Memory B cell (primary cell): ENCODE results near the gene HEBP2.

Experiments used
- ATAC-seq: fragments of 150-1000 bp; cut with Tn5 transposase; 2 replicates; pipeline ENCODE4 v1.10.0; 2021; ENCODE audit warnings: low read depth, mild to moderate bottlenecking, moderate library complexity
- DNase-seq, 2 donors: peaks; one replicate each; pipeline ENCODE4 v3.0.0; 2022; ENCODE audit warnings: low spot score in 2 of 2
- H3K27ac Mint-ChIP-seq: one replicate; pipeline ENCODE4 v1.8.0; 2022; ENCODE audit warnings: mild to moderate bottlenecking, moderate library complexity, mixed read lengths
- H3K27me3 Mint-ChIP-seq: one replicate; pipeline ENCODE4 v1.8.0; 2022; ENCODE audit warnings: mixed read lengths
- H3K36me3 Mint-ChIP-seq: one replicate; pipeline ENCODE4 v1.8.0; 2022; ENCODE audit warnings: mild to moderate bottlenecking, mixed read lengths
- H3K4me1 Mint-ChIP-seq: one replicate; pipeline ENCODE4 v1.8.0; 2022; ENCODE audit warnings: mixed read lengths
- H3K4me3 Mint-ChIP-seq: one replicate; pipeline ENCODE4 v1.8.0; 2022; ENCODE audit warnings: mild to moderate bottlenecking, moderate library complexity, mixed read lengths
- H3K9me3 Mint-ChIP-seq: one replicate; pipeline ENCODE4 v1.8.0; 2022; ENCODE audit warnings: mixed read lengths

The HEBP2 gene

DNA sequence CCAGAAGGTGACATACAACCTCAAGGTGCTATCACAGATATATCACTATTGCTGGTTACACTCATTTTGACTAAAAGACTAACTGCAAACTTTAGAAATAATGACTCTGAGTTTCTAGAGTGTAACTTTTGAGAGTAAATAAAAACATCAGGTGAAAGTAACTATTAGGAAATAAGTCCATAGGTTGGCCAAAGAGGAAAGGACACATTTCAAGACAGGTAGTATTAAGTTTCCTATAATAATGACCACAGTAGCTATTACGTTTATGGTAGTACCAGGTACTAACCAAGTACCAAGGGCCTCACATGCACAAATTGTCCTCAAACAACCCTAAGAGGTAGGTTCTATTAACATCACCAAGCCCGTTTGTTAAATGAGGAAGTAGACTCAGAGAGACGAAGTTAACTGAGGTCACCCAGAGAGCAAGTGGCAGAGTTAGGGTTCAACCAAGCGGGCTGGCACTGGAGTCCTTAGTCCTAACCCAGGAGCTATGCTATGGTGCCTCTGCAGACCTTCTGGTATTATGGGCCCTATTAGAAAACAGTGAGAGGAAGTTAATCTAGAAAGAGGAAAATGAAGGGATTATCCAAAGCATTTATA lies 36.8 kb downstream of the HEBP2 start:
- peak; percentile 77 for ATAC-seq
- no peaks in the 10 kb centered on the region for H3K4me1 Mint-ChIP-seq
- no peaks in the 10 kb centered on the region for H3K36me3 Mint-ChIP-seq
- no peak for DNase-seq
- no peaks in the 10 kb centered on the region for H3K9me3 Mint-ChIP-seq
- H3K4me3 Mint-ChIP-seq = no peak overlapping the region
- H3K27ac Mint-ChIP-seq = no peak overlapping the region
- peaks cover 2% of the 10 kb centered on the region for H3K27me3 Mint-ChIP-seq

DNA sequence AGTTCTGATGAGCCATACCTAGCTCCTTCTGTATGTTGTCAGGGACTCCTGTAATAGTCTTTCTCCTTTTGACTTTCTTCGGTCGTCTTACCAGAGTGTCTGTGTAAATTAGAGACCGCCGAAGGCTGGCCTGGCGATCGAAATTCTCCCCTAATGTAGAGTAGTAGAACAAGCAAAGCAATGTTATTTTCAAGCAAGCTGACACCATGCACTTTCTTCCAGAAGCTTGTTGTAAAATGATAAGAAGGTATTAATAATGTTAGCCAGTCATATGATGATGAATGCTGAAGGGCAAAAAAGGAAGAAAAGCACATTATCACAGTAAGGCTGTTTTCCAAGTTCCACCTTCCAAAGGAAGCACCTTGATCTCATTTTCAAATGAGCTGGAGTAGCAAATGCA lies 37.9 kb downstream of the HEBP2 start:
- Mint-ChIP-seq H3K4me1 (no peaks in the 10 kb centered on the region), H3K27me3 (peaks cover 6% of the 10 kb centered on the region), H3K27ac (no peak overlapping the region), H3K4me3 (no peak overlapping the region), H3K9me3 (no peaks in the 10 kb centered on the region), H3K36me3 (no peaks in the 10 kb centered on the region)
- no peak for DNase-seq
- no peak for ATAC-seq

DNA sequence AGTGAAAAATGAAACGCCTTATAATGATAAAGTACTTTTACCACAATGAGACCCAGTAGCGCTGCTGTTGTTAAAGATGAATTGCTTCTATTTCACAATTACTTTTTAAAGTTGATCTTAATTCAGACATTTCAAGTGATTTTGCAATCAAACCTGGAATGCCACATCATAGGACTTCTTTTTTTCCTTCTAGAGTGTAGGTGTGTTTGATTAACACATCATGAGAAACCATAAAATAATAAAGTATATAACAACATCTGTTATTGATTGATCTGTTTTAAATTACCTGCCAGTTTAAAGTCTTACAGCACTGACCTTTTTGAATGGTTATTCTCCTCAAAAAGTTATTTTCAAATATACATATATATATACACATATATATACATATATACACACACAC lies 38.6 kb downstream of the HEBP2 start:
- no peak overlapping the region for H3K4me3 Mint-ChIP-seq
- peaks cover 5% of the 10 kb centered on the region for H3K27me3 Mint-ChIP-seq
- no peak for DNase-seq
- H3K27ac Mint-ChIP-seq = no peak overlapping the region
- no peaks in the 10 kb centered on the region for H3K9me3 Mint-ChIP-seq
- H3K36me3 Mint-ChIP-seq = no peaks in the 10 kb centered on the region
- no peaks in the 10 kb centered on the region for H3K4me1 Mint-ChIP-seq
- no peak for ATAC-seq

DNA sequence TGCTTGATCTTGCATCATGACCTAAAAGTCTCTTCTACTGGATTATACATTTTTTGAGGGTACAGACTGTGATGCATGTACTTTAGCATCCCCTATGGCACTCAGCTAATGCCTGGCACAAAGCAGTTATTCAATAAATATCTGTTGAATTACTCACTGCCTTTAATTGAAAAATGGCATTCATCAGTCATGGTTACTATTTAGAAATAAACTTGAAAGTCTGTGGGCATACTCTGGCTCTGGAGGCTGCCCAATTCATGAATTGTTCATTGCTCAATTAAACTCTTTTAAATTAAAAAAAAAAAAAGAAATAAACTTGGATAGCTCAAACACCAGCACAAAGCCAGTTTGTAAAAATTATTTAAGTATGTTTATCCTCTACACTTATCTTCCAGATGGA lies 40.0 kb downstream of the HEBP2 start:
- Mint-ChIP-seq H3K27ac (no peak overlapping the region), H3K27me3 (peaks cover 5% of the 10 kb centered on the region), H3K4me1 (no peaks in the 10 kb centered on the region), H3K4me3 (no peak overlapping the region), H3K9me3 (no peaks in the 10 kb centered on the region), H3K36me3 (no peaks in the 10 kb centered on the region)
- no peak for ATAC-seq
- no peak for DNase-seq

DNA sequence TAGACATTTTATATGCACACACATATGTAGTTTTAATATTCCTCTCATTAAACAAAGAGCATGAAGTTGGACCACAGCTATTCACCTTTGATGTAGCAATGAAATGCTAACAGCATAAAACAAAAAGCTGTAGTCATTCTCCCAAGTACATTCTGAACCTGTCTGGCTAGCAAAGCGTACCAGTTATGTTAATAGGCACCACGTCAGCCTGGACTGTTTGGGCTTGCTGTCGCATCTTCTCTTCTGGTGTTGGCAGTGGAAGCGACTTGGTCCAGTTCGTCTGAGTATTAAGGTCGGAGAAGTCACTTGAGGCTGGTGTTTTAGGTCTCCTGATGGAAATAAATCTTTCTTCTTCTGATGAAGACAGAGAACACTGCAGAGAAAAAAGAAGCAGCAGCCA lies 42.8 kb downstream of the HEBP2 start:
- Mint-ChIP-seq H3K9me3 (peaks cover 3% of the 10 kb centered on the region), H3K27ac (no peak overlapping the region), H3K36me3 (no peaks in the 10 kb centered on the region), H3K4me3 (no peak overlapping the region), H3K27me3 (peaks cover 8% of the 10 kb centered on the region), H3K4me1 (peaks cover 6% of the 10 kb centered on the region)
- no peak for DNase-seq
- no peak for ATAC-seq

DNA sequence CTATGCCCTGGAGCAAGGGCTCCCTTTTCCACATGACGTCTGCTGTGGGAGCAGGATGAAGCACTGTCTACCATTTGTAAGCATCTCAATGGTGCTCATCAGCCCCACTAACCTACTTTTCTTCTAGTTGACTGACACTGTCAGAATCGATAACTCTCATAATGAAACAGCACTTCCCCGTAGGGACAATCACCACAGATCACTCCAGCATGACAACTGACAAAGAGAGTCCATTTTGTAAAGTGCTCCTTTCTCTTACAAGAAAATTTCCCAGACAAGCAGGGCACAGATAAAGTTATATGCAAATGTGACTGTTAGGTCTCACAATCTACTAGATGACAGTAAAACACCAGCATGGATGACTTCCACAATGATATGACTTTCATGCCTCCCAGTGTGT lies 46.4 kb downstream of the HEBP2 start:
- Mint-ChIP-seq H3K4me3 (no peak overlapping the region), H3K27ac (no peak overlapping the region), H3K27me3 (peaks cover 8% of the 10 kb centered on the region), H3K9me3 (peaks cover 3% of the 10 kb centered on the region), H3K36me3 (no peaks in the 10 kb centered on the region), H3K4me1 (peaks cover 13% of the 10 kb centered on the region)
- no peak for ATAC-seq
- no peak for DNase-seq

DNA sequence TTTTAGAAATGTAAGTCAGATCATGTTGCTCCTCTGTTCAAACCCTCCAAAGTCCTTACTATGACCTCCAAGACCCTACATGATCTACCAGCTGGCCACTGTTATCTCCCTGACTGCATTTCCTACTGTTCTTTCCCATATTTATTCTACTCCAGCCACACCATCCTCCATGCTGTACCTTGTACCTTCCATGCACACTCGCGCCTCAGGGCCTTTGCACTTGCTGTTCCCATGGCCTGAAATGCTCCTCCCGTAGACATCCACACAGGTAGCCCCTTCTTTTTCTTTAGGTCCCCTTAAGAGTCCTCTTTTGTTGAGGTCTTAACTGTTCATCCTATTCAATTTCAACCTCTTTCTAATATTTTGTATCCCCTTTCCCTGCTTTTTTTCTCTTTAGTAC lies 47.0 kb downstream of the HEBP2 start:
- Mint-ChIP-seq H3K27ac (no peak overlapping the region), H3K4me3 (no peak overlapping the region), H3K4me1 (peaks cover 15% of the 10 kb centered on the region), H3K27me3 (peaks cover 8% of the 10 kb centered on the region), H3K9me3 (peaks cover 3% of the 10 kb centered on the region), H3K36me3 (no peaks in the 10 kb centered on the region)
- ATAC-seq (no peak), DNase-seq (no peak)

DNA sequence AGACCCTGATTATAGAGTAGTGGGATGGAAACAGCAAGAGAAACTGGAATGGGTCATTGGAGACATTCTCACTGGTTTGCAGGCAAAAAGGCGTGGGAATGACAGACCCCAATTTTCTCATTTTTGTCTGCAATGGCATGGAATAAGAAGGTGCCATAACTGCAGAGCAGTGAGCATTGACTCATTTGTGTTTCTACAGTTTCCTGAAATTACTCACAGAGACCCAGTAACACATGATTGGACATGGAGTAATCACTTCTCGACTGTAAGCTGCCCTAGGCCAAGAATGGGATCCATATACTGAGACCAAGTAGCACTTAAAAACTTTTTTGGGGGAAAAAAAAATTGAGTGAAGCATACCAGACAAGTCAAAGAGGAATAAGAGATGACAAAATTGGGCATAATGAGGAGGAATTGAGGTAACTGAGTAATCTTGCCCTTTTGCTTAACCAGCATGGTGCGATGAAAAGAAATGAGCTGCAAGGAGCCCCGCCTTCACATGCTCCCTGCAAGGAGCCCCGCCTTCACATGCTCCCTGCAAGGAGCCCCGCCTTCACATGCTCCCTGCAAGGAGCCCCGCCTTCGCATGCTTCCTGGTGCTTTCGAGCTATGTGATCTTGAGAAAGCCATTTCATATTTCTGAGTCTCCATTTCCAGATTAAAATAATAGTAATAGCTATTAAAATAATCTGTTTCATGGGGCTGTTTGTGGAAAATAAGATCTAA lies 51.1 kb downstream of the HEBP2 start:
- peaks cover 3% of the 10 kb centered on the region for H3K9me3 Mint-ChIP-seq
- ATAC-seq (peak; percentile 63), DNase-seq (peak in 1 of 2 donors; percentile 9)
- no peaks in the 10 kb centered on the region for H3K36me3 Mint-ChIP-seq
- peaks cover 5% of the 10 kb centered on the region for H3K27me3 Mint-ChIP-seq
- H3K27ac Mint-ChIP-seq = no peak overlapping the region
- H3K4me3 Mint-ChIP-seq = peak overlapping the region; percentile 8
- peaks cover 21% of the 10 kb centered on the region for H3K4me1 Mint-ChIP-seq

DNA sequence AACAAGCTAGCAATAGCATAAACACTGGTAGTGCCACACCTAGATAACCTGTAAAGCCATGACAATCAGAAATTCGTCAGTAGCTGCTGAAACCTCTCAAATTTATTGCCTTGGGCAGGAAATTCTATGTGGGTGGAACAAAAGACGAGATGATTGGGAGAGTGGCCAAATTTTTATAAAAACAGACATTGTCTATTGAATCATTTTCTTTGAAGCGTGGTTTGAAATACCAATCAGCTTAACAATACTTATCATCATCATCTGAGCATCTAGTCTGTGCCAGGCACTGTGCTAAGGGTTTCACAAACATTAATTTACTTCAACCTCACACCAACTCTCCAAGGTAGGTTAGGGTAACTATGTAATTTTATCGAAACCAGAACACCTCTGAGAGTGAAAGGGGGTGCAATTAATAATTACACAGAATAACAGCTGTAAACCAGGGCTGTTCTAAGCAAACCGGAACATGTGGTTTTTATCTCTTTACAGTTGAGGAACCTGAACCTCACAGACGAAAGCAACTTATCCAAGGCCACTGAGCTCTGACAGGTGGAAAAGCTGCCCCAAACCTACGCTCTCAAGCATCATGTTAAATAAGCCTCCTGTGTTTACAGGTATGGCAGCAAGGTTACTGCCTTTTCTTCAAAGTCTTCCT lies 51.9 kb downstream of the HEBP2 start:
- Mint-ChIP-seq H3K36me3 (no peaks in the 10 kb centered on the region), H3K9me3 (peaks cover 2% of the 10 kb centered on the region), H3K27me3 (peaks cover 4% of the 10 kb centered on the region), H3K27ac (peak overlapping the region; percentile 45), H3K4me3 (peak overlapping the region; percentile 43), H3K4me1 (peaks cover 16% of the 10 kb centered on the region)
- peak; percentile 16 to 47 for DNase-seq
- peak; percentile 92 for ATAC-seq

DNA sequence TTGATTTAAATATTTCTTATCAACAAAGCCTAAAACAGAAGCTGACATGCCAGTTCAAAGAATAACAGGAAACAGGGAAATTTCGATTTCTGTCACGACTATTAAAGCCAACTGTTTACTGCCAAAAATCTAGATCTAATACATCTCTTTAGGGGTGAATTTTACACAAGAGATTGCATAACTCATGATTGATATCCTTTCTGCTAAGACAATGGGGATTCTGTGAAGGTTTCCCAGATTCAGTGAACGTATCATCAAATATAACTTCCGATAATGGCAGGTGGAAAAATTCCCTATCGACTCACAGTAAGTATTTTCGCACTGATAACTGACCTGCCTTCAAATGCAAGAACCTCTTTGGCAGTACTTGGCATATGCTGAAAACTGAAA lies 52.4 kb downstream of the HEBP2 start:
- H3K36me3 Mint-ChIP-seq = no peaks in the 10 kb centered on the region
- no peaks in the 10 kb centered on the region for H3K9me3 Mint-ChIP-seq
- peaks cover 2% of the 10 kb centered on the region for H3K27me3 Mint-ChIP-seq
- peak overlapping the region; percentile 45 for H3K27ac Mint-ChIP-seq
- no peak for DNase-seq
- peak overlapping the region; percentile 43 for H3K4me3 Mint-ChIP-seq
- ATAC-seq = no peak
- H3K4me1 Mint-ChIP-seq = peaks cover 16% of the 10 kb centered on the region

DNA sequence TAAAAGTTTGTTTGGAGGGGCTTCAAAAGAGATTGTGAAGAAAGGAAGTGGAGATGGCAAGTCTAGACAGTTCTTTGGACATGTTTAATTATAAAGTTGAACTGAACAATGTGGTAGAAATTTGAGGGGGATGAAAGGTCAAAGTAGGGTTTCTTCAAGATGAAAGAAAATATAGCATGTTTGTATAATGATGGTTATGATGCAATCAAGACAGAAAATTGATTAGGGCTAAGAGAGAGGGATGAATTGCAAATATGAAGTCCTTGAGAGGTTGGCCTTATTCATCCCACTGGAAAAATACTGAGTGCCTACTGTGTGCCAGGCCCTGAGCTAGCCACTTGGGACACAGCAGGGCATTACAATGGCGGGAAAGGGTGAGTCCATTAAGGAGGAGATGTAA lies 57.6 kb downstream of the HEBP2 start:
- no peak for ATAC-seq
- DNase-seq = no peak
- peaks cover under 1% of the 10 kb centered on the region for H3K4me1 Mint-ChIP-seq
- no peaks in the 10 kb centered on the region for H3K36me3 Mint-ChIP-seq
- H3K27ac Mint-ChIP-seq = no peak overlapping the region
- no peaks in the 10 kb centered on the region for H3K9me3 Mint-ChIP-seq
- peaks cover 2% of the 10 kb centered on the region for H3K27me3 Mint-ChIP-seq
- H3K4me3 Mint-ChIP-seq = no peak overlapping the region

DNA sequence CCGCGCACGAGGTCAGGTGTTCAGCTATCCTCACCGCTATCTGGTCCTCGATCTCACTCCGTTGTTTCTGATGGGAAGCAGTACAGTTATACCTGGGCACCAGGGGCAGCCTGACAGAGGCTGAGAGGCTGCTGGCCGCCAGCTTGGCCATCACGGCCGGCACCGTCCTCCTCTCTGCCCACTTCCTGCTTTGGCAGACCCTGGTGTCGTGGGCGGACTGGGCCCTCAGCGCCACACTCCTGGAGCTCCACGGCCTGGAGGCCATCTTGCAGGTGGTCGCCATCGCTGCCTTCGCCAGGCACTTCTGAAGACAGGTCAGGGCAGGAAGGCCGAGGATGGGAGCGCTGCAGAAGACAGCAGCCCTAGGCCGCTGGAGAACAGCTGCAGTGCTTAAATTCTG lies 60.1 kb downstream of the HEBP2 start:
- H3K4me3 Mint-ChIP-seq = no peak overlapping the region
- no peaks in the 10 kb centered on the region for H3K4me1 Mint-ChIP-seq
- peaks cover 4% of the 10 kb centered on the region for H3K27me3 Mint-ChIP-seq
- ATAC-seq = no peak
- H3K9me3 Mint-ChIP-seq = no peaks in the 10 kb centered on the region
- no peaks in the 10 kb centered on the region for H3K36me3 Mint-ChIP-seq
- no peak overlapping the region for H3K27ac Mint-ChIP-seq
- no peak for DNase-seq

DNA sequence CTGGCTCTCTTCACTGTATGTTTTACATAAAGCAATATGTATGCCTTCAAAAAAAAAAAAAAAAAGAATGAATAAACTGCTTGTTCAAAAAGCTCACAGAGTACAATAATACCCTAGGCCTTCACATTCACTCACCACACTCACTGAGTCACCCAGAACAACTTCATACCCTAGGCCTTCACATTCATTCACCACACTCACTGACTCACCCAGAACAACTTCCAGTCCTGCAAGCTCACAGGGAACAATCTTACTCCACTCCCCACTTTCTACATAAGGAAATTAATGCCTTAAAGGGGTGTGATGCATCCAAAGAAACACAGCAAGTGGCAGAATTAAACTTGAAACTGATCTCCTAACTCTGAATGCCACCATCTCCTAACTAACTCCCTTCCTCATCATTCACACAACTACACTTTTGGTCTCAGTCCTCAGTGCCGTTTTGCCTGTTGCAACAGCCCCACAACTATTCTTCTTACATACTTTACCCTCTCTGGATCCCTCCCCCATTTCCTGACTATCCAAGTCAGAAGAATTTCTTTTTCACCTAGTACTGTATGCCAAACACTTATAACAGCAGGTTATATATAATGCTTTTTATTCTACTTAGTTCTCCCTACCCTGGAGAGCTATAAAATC lies 61.1 kb downstream of the HEBP2 start:
- no peaks in the 10 kb centered on the region for H3K9me3 Mint-ChIP-seq
- H3K27ac Mint-ChIP-seq = no peak overlapping the region
- no peaks in the 10 kb centered on the region for H3K4me1 Mint-ChIP-seq
- peaks cover 4% of the 10 kb centered on the region for H3K27me3 Mint-ChIP-seq
- no peak overlapping the region for H3K4me3 Mint-ChIP-seq
- DNase-seq (no peak), ATAC-seq (no peak)
- H3K36me3 Mint-ChIP-seq = no peaks in the 10 kb centered on the region

DNA sequence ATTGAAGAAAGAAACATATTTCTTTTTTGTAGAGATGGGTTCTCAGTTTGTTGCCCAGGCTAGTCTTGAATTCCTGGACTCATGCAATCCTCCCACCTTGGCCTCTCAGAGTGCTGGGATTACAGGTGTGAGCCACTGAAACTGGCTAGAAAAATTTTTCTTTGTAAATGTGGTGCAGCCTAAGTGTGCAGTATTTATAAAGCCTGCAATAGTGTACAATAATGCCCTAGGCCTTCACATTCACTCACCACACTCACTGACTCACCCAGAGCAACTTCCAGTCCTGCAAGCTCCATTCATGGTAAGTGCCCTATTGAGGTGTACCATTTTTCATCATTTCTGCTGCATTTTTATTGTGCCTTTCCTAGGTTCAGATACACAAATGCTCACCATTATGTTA lies 63.9 kb downstream of the HEBP2 start:
- Mint-ChIP-seq H3K36me3 (no peaks in the 10 kb centered on the region), H3K9me3 (no peaks in the 10 kb centered on the region), H3K4me3 (no peak overlapping the region), H3K27ac (no peak overlapping the region), H3K4me1 (no peaks in the 10 kb centered on the region), H3K27me3 (peaks cover 5% of the 10 kb centered on the region)
- DNase-seq = no peak
- no peak for ATAC-seq
